ENCODE data around the gene PMPCB.

- TF ChIP-seq CTCF (IDR thresholded peaks at IDR 0.05 in 4 of 5, conservative IDR thresholded peaks at IDR 0.05 in 1 of 5) (no peak), POLR2A (IDR thresholded peaks at IDR 0.05) (no peak)
These were observed 52.6 kb downstream of the PMPCB start for GRCh38 chr7:103349805-103350204.
